Left renal cortex interstitium (tissue), 4 donors: ENCODE results near the gene PCNT. TPM values are rescaled to one million over a fixed set of nuclear protein-coding genes. Genes with fewer than 3 reads are reported as not detected.
"Not testable (repeated sequence)": the region's sequence is repeated elsewhere in the genome, so short reads cannot be mapped to it uniquely, and the experiment has no call there.

Source experiments
- DNase-seq, 4 donors: peaks; one replicate each; pipeline ENCODE4 v3.0.0-alpha.2; 2013; ENCODE audit warnings: low read depth in 4 of 4, low spot score in 2 of 4, missing footprints in 1 of 4
- polyA plus RNA-seq, 4 donors: library from polyadenylated mRNA; unstranded; fragments of 120-200 nt; gene quantifications; one replicate each; pipeline ENCODE4 v1.2.1, GENCODE V29; 2013; ENCODE audit not compliant: insufficient read length in 4 of 4

The PCNT gene
- polyA plus RNA-seq, 4 donors: 25.6 to 46.3 (median 35.3) TPM

- DNase-seq: no peak
Observed at GRCh38 chr21:46397211-46397905, 73.4 kb downstream of the PCNT start.

- DNase-seq: no peak
Observed at GRCh38 chr21:46397993-46398392, 74.0 kb downstream of the PCNT start.

GRCh38 chr21:46399129-46399528, 75.2 kb downstream of the PCNT start:
- no peak for DNase-seq

- no peak for DNase-seq
Observed at GRCh38 chr21:46399686-46400085, 75.7 kb downstream of the PCNT start.

- no peak for DNase-seq
Observed at GRCh38 chr21:46401186-46401910, 77.4 kb downstream of the PCNT start.

GRCh38 chr21:46402421-46402820, 78.5 kb downstream of the PCNT start:
- no peak for DNase-seq

- not testable (repeated sequence) for DNase-seq
Observed at GRCh38 chr21:46403234-46403811, 79.4 kb downstream of the PCNT start.

GRCh38 chr21:46404306-46404705, 80.3 kb downstream of the PCNT start:
- no peak for DNase-seq

GRCh38 chr21:46406001-46406400, 82.0 kb downstream of the PCNT start:
- no peak for DNase-seq

GRCh38 chr21:46409641-46410406, 85.9 kb downstream of the PCNT start:
- DNase-seq: no peak

- DNase-seq: no peak
Observed at GRCh38 chr21:46410516-46410915, 86.6 kb downstream of the PCNT start.

- DNase-seq: no peak
Observed at GRCh38 chr21:46411236-46411635, 87.3 kb downstream of the PCNT start.

GRCh38 chr21:46411691-46412090, 87.7 kb downstream of the PCNT start:
- DNase-seq: no peak

GRCh38 chr21:46412521-46413364, 88.8 kb downstream of the PCNT start:
- no peak for DNase-seq

- no peak for DNase-seq
Observed at GRCh38 chr21:46413365-46413696, 89.4 kb downstream of the PCNT start.

- no peak for DNase-seq
Observed at GRCh38 chr21:46414965-46415275, 91.0 kb downstream of the PCNT start.

GRCh38 chr21:46416551-46416950, 92.6 kb downstream of the PCNT start:
- no peak for DNase-seq

- DNase-seq: no peak
Observed at GRCh38 chr21:46418265-46418946, 94.5 kb downstream of the PCNT start.

GRCh38 chr21:46420241-46421190, 96.6 kb downstream of the PCNT start:
- no peak for DNase-seq
